B cell (primary cell): ENCODE data around the gene MYT1. TPM values are rescaled to one million over a fixed set of nuclear protein-coding genes. Genes with fewer than 3 reads are reported as not detected.

Experiments
- ATAC-seq: fragments of 200-7000 bp; cut with Tn5 transposase; one replicate; pipeline ENCODE4 v1.10.0; 2021; ENCODE audit warnings: low read depth, mild to moderate bottlenecking, moderate number of reproducible peaks, moderate library complexity
- CTCF ChIA-PET: fragments of 350-600 bp; sonication (Branson Sonifier 250); formaldehyde crosslinking; loops from one replicate; lab custom pipeline; 2021; ENCODE audit warnings: antibody characterized with exemption, inconsistent platforms; lab: Charles Lee
- POLR2A ChIA-PET: fragments of 350-600 bp; sonication (Branson Sonifier 250); formaldehyde crosslinking; loops from one replicate; lab custom pipeline; 2021; ENCODE audit warnings: antibody characterized with exemption; lab: Charles Lee
- DNase-seq: peaks from one replicate; pipeline ENCODE4 v3.0.0; 2013
- H2AFZ ChIP-seq: 2 replicates; pipeline ENCODE4 v1.6.1; 2012; ENCODE audit warnings: mild to moderate bottlenecking, low read depth, low read length; ENCODE audit not compliant: insufficient read depth, poor library complexity, severe bottlenecking
- H3K27ac ChIP-seq, 2 donors: 1 replicate in 1 of 2; 2 replicates in 1 of 2; pipeline ENCODE4 v1.5.1; 2012 to 2013; ENCODE audit warnings: low read length in 2 of 2, mild to moderate bottlenecking in 2 of 2, moderate library complexity in 1 of 2
- H3K27me3 ChIP-seq, 4 experiments: fragments of 200-600 bp in 1 of 4; sonication (generic) in 1 of 4; replicated peaks in 1 of 4; 1 replicate in 2 of 4; 2 replicates in 2 of 4; pipeline versions ENCODE4 v1.6.1 to v1.7.0; 2013 to 2016; ENCODE audit warnings: low read length in 3 of 4, mild to moderate bottlenecking in 2 of 4, mixed read lengths in 1 of 4, moderate library complexity in 1 of 4; ENCODE audit not compliant: insufficient read depth in 4 of 4, control insufficient read depth in 3 of 4; ENCODE audit errors: control extremely low read depth in 1 of 4
- H3K36me3 ChIP-seq, 2 experiments: replicated peaks in 1 of 2; 1 replicate in 1 of 2; 2 replicates in 1 of 2; pipeline versions ENCODE4 v1.6.1 to v1.7.1; 2013; ENCODE audit warnings: low read length in 1 of 2; ENCODE audit not compliant: insufficient read depth in 2 of 2, control insufficient read depth in 1 of 2; ENCODE audit errors: control extremely low read depth in 1 of 2, extremely low read depth in 1 of 2
- H3K4me1 ChIP-seq, 2 donors: fragments of 200-600 bp in 1 of 2; sonication (generic) in 1 of 2; 1 replicate in 1 of 2; 2 replicates in 1 of 2; pipeline versions ENCODE4 v1.5.1 to v1.6.1; 2013 to 2017; ENCODE audit warnings: low read length in 2 of 2; ENCODE audit not compliant: control insufficient read depth in 2 of 2, insufficient read depth in 2 of 2
- H3K4me2 ChIP-seq: replicated peaks from 2 replicates; pipeline ENCODE3; 2012; ENCODE audit warnings: mild to moderate bottlenecking, low read depth, low read length; ENCODE audit not compliant: poor library complexity, severe bottlenecking
- H3K4me3 ChIP-seq, 5 experiments: fragments of 200-600 bp in 1 of 5; sonication (generic) in 1 of 5; 1 replicate in 3 of 5; 2 replicates in 2 of 5; pipeline versions ENCODE4 v1.5.1 to v1.7.0; 2011 to 2016; ENCODE audit warnings: low read length in 4 of 5, mild to moderate bottlenecking in 4 of 5, low read depth in 2 of 5, control low read depth in 1 of 5, moderate library complexity in 1 of 5; ENCODE audit not compliant: insufficient read depth in 1 of 5; ENCODE audit errors: control extremely low read depth in 1 of 5, extremely low read depth in 1 of 5
- H3K79me2 ChIP-seq: fragments of 200-600 bp; sonication (generic); one replicate; pipeline ENCODE4 v1.6.0; 2016; ENCODE audit warnings: low read length; ENCODE audit not compliant: control insufficient read depth, insufficient read depth
- H3K9ac ChIP-seq: fragments of 200-600 bp; sonication (generic); 2 replicates; pipeline ENCODE4 v1.6.1; 2017; ENCODE audit warnings: mild to moderate bottlenecking, low read length, moderate library complexity
- H3K9me3 ChIP-seq, 3 donors: one replicate each; pipeline versions ENCODE4 v1.6.1 to v1.7.1; 2013; ENCODE audit warnings: low read length in 2 of 3; ENCODE audit not compliant: control insufficient read depth in 2 of 3, insufficient read depth in 1 of 3; ENCODE audit errors: control extremely low read depth in 1 of 3
- H4K20me1 ChIP-seq: 2 replicates; pipeline ENCODE4 v1.6.0; 2012; ENCODE audit warnings: mild to moderate bottlenecking, low read length; ENCODE audit not compliant: insufficient read depth, control insufficient read depth, poor library complexity, severe bottlenecking
- H3K27ac Mint-ChIP-seq: one replicate; pipeline ENCODE4 v1.8.0; 2021; ENCODE audit warnings: mixed read lengths
- H3K27me3 Mint-ChIP-seq: one replicate; pipeline ENCODE4 v1.8.0; 2021; ENCODE audit warnings: mixed read lengths
- H3K4me1 Mint-ChIP-seq: one replicate; pipeline ENCODE4 v1.8.0; 2021; ENCODE audit warnings: mixed read lengths
- H3K4me3 Mint-ChIP-seq: one replicate; pipeline ENCODE4 v1.8.0; 2021; ENCODE audit warnings: mixed read lengths
- H3K9me3 Mint-ChIP-seq: one replicate; pipeline ENCODE4 v1.8.0; 2022; ENCODE audit warnings: mixed read lengths; ENCODE audit not compliant: insufficient read depth
- CTCF ChIP-seq: fragments of 200-600 bp; IDR thresholded peaks from one replicate; pipeline ENCODE4 v1.8.0; 2022; ENCODE audit warnings: antibody characterized with exemption, mild to moderate bottlenecking
- EZH2 ChIP-seq: IDR thresholded peaks from 2 replicates; pipeline ENCODE4 v1.6.1; 2012; ENCODE audit warnings: borderline replicate concordance, low read depth, mild to moderate bottlenecking, moderate library complexity, low read length; ENCODE audit not compliant: insufficient read depth, poor library complexity, severe bottlenecking
- WGBS: methylation state at CpG from one replicate; pipeline ENCODE4 v1.1.5; 2013; ENCODE audit warnings: missing lambda C conversion rate; ENCODE audit not compliant: insufficient coverage; 5-methylcytosine and 5-hydroxymethylcytosine counted together
- intact Hi-C: fragments of 100-400 bp; cut with micrococcal nuclease; formaldehyde crosslinking; loops from one replicate; pipeline ENCODE4 v1.10.0; 2022
- polyA plus RNA-seq: library from polyadenylated mRNA; depleted of rRNA; stranded (reverse); fragments of >200 nt; gene quantifications from 2 replicates; pipeline ENCODE4 v1.2.3, GENCODE V29; 2012
- total RNA-seq, 2 donors: library from RNA; stranded (reverse); fragments of 120-200 nt in 1 of 2; gene quantifications; 1 replicate in 1 of 2; 2 replicates in 1 of 2; pipeline versions ENCODE4 v1.2.3 to v1.2.4, GENCODE V29; 2013 to 2022

Gene MYT1
- total and polyA plus RNA-seq, 2 donors (not counting 1 experiment from before 2014, with no cell fraction given) = 0.49 to 42.2 TPM

DNA sequence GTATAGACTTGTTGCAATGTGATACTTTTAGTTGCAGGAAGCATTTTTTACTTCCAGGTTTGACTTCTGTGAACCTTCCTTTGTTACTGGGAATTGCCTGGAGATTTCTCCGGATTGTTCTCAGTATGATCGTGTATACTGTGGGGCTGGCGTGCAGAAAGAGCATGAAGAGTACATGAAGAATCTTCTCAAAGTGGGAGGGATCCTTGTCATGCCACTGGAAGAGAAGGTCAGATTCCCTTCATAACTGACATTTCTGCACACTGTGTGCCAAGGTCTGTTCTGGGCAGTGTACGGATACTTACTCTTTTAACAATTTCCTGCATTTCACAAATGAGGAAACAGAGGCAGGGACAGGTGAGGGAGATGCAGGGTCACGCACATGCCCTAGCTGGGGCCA is 100.9 kb downstream of the MYT1 start:
- peaks cover 3 to 7% of the 10 kb centered on the region in 2 donors for H3K4me1 ChIP-seq
- no peak for TF ChIP-seq CTCF
- no peak for TF ChIP-seq EZH2
- peaks cover 46% of the 10 kb centered on the region for H4K20me1 ChIP-seq
- H3K4me3 ChIP-seq = no peak overlapping the region
- Mint-ChIP-seq H3K27me3 (no peaks in the 10 kb centered on the region), H3K4me3 (no peak overlapping the region), H3K9me3 (no peaks in the 10 kb centered on the region), H3K4me1 (peaks cover 22% of the 10 kb centered on the region), H3K27ac (no peak overlapping the region)
- WGBS = 75% methylated on average over 1 of the region's 5 CpGs
- intact Hi-C loops = no loop called here
- H3K4me2 ChIP-seq = no peak overlapping the region
- no peaks in the 10 kb centered on the region for H3K27me3 ChIP-seq
- ChIA-PET CTCF (no interaction called here), POLR2A (no interaction called here)
- no peak overlapping the region for H3K9ac ChIP-seq
- H3K36me3 ChIP-seq = peaks cover 0 to 40% of the 10 kb centered on the region in 2 experiments
- no peak overlapping the region for H3K27ac ChIP-seq
- peaks cover 60% of the 10 kb centered on the region for H3K79me2 ChIP-seq
- H2AFZ ChIP-seq = no peak overlapping the region
- ATAC-seq = no peak
- no peak for DNase-seq
- no peaks in the 10 kb centered on the region for H3K9me3 ChIP-seq

DNA sequence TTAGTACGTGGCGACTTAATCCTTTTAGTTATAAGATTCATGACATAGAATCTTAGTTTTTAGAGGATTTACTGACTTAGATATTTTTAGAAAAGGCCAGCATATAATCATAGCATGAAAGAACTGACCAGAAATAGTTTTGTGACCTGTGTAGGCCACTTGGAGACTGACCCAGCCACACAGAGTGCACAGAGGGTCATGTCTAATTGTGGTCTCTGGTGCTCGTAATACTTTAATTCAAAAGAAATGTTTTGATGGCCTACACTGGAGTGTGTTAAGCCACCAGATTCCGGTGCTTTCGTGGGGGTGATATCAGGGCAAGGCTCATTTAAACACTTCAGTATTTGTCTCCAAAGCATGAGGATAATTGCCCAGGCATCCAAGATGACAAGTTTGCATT is 102.7 kb downstream of the MYT1 start:
- H3K4me3 ChIP-seq = no peak overlapping the region
- H3K27ac ChIP-seq = no peak overlapping the region
- no peak overlapping the region for H3K4me2 ChIP-seq
- Mint-ChIP-seq H3K27me3 (no peaks in the 10 kb centered on the region), H3K9me3 (no peaks in the 10 kb centered on the region), H3K27ac (no peak overlapping the region), H3K4me1 (peaks cover 16% of the 10 kb centered on the region), H3K4me3 (no peak overlapping the region)
- H4K20me1 ChIP-seq = peaks cover 48% of the 10 kb centered on the region
- H3K9me3 ChIP-seq = no peaks in the 10 kb centered on the region
- peaks cover 0 to 40% of the 10 kb centered on the region in 2 experiments for H3K36me3 ChIP-seq
- no peak for DNase-seq
- ATAC-seq = no peak
- no peaks in the 10 kb centered on the region for H3K27me3 ChIP-seq
- TF ChIP-seq CTCF (no peak), EZH2 (no peak)
- no CpG with 5 or more reads among the region's 5 CpGs for WGBS
- no peak overlapping the region for H3K9ac ChIP-seq
- POLR2A ChIA-PET = no interaction called here
- peaks cover 44% of the 10 kb centered on the region for H3K79me2 ChIP-seq
- CTCF ChIA-PET = no interaction called here
- H3K4me1 ChIP-seq = no peaks in the 10 kb centered on the region
- H2AFZ ChIP-seq = no peak overlapping the region
- intact Hi-C loops = no loop called here
